PC-3 (cell line): ENCODE results near the gene MVB12B. TPM values are rescaled to one million over a fixed set of nuclear protein-coding genes. Genes with fewer than 3 reads are reported as not detected.

Source experiments
- ATAC-seq: fragments of 200-7000 bp; cut with Tn5 transposase; 2 replicates; pipeline ENCODE4 v1.9.1; 2020; ENCODE audit warnings: mild to moderate bottlenecking, moderate library complexity
- BruUV-seq: library from RNA; stranded (reverse); fragments of 400-500 nt; replicated peaks from 2 replicates; lab custom pipeline; 2021; lab: Mats Ljungman, UMichigan
- CTCF ChIA-PET: fragments of 300-600 bp; sonication (Branson Sonifier 250); formaldehyde crosslinking; loops from one replicate; lab custom pipeline; 2022; ENCODE audit warnings: antibody characterized with exemption; lab: Charles Lee
- POLR2A ChIA-PET: fragments of 300-600 bp; sonication (Branson Sonifier 250); formaldehyde crosslinking; loops from one replicate; lab custom pipeline; 2022; ENCODE audit warnings: antibody characterized with exemption; ENCODE audit not compliant: unreplicated experiment; lab: Charles Lee
- DNase-seq: peaks from one replicate; pipeline ENCODE4 v3.0.0-alpha.2; 2015
- H2AFZ ChIP-seq: fragments of 300-600 bp; sonication (generic); 2 replicates; pipeline ENCODE4 v1.6.0; 2016; ENCODE audit warnings: antibody characterized with exemption, low read length
- H3F3A ChIP-seq: fragments of 300-600 bp; sonication (generic); one replicate; pipeline ENCODE4 v1.6.0; 2017; ENCODE audit warnings: antibody characterized with exemption, low read length, control low read depth, mild to moderate bottlenecking; ENCODE audit not compliant: unreplicated experiment
- H3K27ac ChIP-seq: fragments of 300-600 bp; sonication (generic); 2 replicates; pipeline ENCODE4 v1.5.1; 2016; ENCODE audit warnings: mild to moderate bottlenecking, low read length
- H3K27me3 ChIP-seq: fragments of 300-600 bp; sonication (generic); 2 replicates; pipeline ENCODE4 v1.6.1; 2016; ENCODE audit warnings: low read length, mixed read lengths
- H3K36me3 ChIP-seq: fragments of 300-600 bp; sonication (generic); 2 replicates; pipeline ENCODE4 v1.6.1; 2016; ENCODE audit warnings: low read depth, mixed run types, low read length, mixed read lengths
- H3K4me1 ChIP-seq: fragments of 300-600 bp; sonication (generic); 2 replicates; pipeline ENCODE4 v1.5.1; 2016; ENCODE audit warnings: low read length; ENCODE audit not compliant: insufficient read depth
- H3K4me2 ChIP-seq: fragments of 300-600 bp; sonication (generic); 2 replicates; pipeline ENCODE4 v1.6.0; 2016; ENCODE audit warnings: low read length
- H3K4me3 ChIP-seq: fragments of 300-600 bp; sonication (generic); 2 replicates; pipeline ENCODE4 v1.5.1; 2016; ENCODE audit warnings: mild to moderate bottlenecking, low read length, mixed read lengths
- H3K79me2 ChIP-seq: fragments of 300-600 bp; sonication (generic); 2 replicates; pipeline ENCODE4 v1.6.1; 2017; ENCODE audit warnings: low read length, mixed read lengths
- H3K9ac ChIP-seq: fragments of 300-600 bp; sonication (generic); 2 replicates; pipeline ENCODE4 v1.6.0; 2016; ENCODE audit warnings: mild to moderate bottlenecking, low read length
- H3K9me2 ChIP-seq: fragments of 300-600 bp; sonication (generic); replicated peaks from 2 replicates; pipeline ENCODE4 v1.6.1; 2016; ENCODE audit warnings: mixed run types, low read length, mixed read lengths
- H3K9me3 ChIP-seq: fragments of 300-600 bp; sonication (generic); 2 replicates; pipeline ENCODE4 v1.6.1; 2016; ENCODE audit warnings: low read length, mixed read lengths
- H4K20me1 ChIP-seq: fragments of 300-600 bp; sonication (generic); 2 replicates; pipeline ENCODE4 v1.6.1; 2016; ENCODE audit warnings: low read length, mixed read lengths
- EZH2 ChIP-seq: fragments of 300-600 bp; sonication (generic); IDR thresholded peaks from one replicate; pipeline ENCODE4 v1.6.1; 2017; ENCODE audit warnings: antibody characterized with exemption, mild to moderate bottlenecking, low read length; ENCODE audit not compliant: unreplicated experiment
- EZH2phosphoT487 ChIP-seq: fragments of 300-600 bp; sonication (generic); IDR thresholded peaks from 2 replicates; pipeline ENCODE4 v1.6.1; 2018; ENCODE audit warnings: mild to moderate bottlenecking, antibody characterized with exemption, low read length, borderline replicate concordance
- intact Hi-C: fragments of 100-400 bp; cut with micrococcal nuclease; formaldehyde crosslinking; loops from 2 replicates; pipeline ENCODE4 v1.9.0; 2023
- total RNA-seq: library from RNA; depleted of rRNA; stranded (reverse); fragments of >200 nt; gene quantifications from 2 replicates; pipeline ENCODE4 v1.2.3, GENCODE V29; 2014
- TF ChIP-seq, protein P1 (sequence below): fragments of 300-600 bp; sonication (generic); conservative IDR thresholded peaks from 2 replicates; pipeline ENCODE4 v1.5.1; 2017; ENCODE audit warnings: antibody characterized with exemption, low read depth, mild to moderate bottlenecking, low read length

MVB12B gene
- total RNA-seq, 1 experiment from 2014 or later: 7.2 TPM

DNA sequence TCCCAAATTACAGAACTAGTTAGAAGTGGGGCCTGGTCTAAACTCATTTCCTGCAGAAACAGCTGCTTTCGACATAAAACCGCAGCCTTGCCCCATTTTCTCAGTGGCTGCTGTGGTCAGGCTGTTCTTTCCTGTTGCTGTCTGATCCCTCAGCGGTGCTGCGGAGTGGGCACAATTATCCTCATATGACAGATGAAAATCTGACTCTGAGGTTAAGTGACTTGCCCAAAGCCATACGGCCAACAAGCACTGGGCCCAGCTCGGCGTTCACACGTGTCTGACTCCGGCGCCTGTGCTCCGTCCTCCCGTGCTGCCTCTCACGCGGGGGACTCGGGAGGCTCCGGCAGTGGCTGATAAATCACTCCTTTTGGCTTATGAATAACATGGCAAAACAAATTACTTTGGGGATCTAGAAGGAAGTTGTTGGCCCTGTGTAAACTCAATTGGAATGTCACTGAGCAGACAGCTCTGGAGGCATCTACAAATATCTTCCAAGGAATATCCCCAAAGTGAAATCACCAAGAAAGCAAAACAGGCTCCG is 144.5 kb downstream of the MVB12B start:
- H3F3A ChIP-seq: no peaks in the 10 kb centered on the region
- no peak overlapping the region for H3K27ac ChIP-seq
- no peak overlapping the region for H2AFZ ChIP-seq
- H3K79me2 ChIP-seq: no peaks in the 10 kb centered on the region
- BruUV-seq: no TSS peak
- H3K9me2 ChIP-seq: no peaks in the 10 kb centered on the region
- CTCF ChIA-PET: no interaction called here
- DNase-seq: no peak
- H3K4me3 ChIP-seq: no peak overlapping the region
- POLR2A ChIA-PET: no interaction called here
- H3K4me2 ChIP-seq: no peak overlapping the region
- intact Hi-C loops: no loop called here
- no peaks in the 10 kb centered on the region for H3K4me1 ChIP-seq
- H3K36me3 ChIP-seq: no peaks in the 10 kb centered on the region
- no peaks in the 10 kb centered on the region for H3K27me3 ChIP-seq
- no peak for ATAC-seq
- H3K9me3 ChIP-seq: no peaks in the 10 kb centered on the region
- no peak overlapping the region for H3K9ac ChIP-seq
- H4K20me1 ChIP-seq: no peaks in the 10 kb centered on the region
- TF ChIP-seq EZH2phosphoT487 (no peak), EZH2 (no peak)
- TF ChIP-seq, protein P1, sequence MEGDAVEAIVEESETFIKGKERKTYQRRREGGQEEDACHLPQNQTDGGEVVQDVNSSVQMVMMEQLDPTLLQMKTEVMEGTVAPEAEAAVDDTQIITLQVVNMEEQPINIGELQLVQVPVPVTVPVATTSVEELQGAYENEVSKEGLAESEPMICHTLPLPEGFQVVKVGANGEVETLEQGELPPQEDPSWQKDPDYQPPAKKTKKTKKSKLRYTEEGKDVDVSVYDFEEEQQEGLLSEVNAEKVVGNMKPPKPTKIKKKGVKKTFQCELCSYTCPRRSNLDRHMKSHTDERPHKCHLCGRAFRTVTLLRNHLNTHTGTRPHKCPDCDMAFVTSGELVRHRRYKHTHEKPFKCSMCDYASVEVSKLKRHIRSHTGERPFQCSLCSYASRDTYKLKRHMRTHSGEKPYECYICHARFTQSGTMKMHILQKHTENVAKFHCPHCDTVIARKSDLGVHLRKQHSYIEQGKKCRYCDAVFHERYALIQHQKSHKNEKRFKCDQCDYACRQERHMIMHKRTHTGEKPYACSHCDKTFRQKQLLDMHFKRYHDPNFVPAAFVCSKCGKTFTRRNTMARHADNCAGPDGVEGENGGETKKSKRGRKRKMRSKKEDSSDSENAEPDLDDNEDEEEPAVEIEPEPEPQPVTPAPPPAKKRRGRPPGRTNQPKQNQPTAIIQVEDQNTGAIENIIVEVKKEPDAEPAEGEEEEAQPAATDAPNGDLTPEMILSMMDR: no peak

DNA sequence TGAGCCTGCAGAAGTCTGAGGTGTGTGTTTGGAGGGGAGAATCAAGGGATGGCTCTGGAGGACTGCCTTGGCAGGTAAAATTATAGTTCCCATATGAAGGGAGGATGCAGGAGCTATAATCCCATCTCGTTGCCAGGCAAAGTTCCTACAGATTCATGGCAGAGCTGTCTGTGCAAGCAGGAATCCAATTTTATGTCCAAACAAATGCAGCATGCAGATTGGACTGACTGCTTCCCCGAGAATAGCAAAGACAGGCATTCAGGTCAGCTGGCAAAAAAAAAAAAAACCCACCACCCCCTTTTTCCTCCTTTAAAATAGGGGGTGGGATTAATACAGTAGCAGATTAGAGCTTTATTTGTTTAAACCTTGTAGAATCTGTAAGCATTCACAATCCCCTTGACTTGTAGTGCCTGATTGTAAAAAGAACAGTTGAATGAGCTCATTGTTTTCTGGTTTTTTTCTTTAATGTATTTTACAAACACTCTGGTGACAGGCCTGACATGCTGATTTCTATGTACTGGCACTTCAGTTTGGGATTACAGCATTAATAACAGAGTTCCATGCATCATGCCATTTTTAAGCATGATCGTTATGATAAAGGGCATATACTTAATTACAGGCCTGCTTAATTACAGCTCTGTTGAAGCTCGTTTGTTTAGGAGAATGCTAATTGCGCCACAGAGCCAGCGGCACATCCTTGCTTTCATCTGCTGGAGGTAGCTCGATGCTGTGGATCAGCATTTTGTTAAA is 145.7 kb downstream of the MVB12B start:
- H3K9me2 ChIP-seq: no peaks in the 10 kb centered on the region
- H3K27me3 ChIP-seq: no peaks in the 10 kb centered on the region
- H3K27ac ChIP-seq: no peak overlapping the region
- intact Hi-C loops: no loop called here
- no peak overlapping the region for H3K4me2 ChIP-seq
- TF ChIP-seq, protein P1: no peak
- TF ChIP-seq EZH2phosphoT487 (no peak), EZH2 (no peak)
- DNase-seq (no peak), ATAC-seq (no peak)
- no TSS peak for BruUV-seq
- H3K4me1 ChIP-seq: no peaks in the 10 kb centered on the region
- H3K9ac ChIP-seq: no peak overlapping the region
- H3K36me3 ChIP-seq: no peaks in the 10 kb centered on the region
- no peak overlapping the region for H3K4me3 ChIP-seq
- no peaks in the 10 kb centered on the region for H3F3A ChIP-seq
- H4K20me1 ChIP-seq: no peaks in the 10 kb centered on the region
- no peak overlapping the region for H2AFZ ChIP-seq
- H3K9me3 ChIP-seq: no peaks in the 10 kb centered on the region
- CTCF ChIA-PET: interaction anchor here (0.6 kb wide), 1 partner anchor 1165 kb away, joined by 3 read pairs; no protein-coding TSS in a partner anchor
- POLR2A ChIA-PET: no interaction called here
- H3K79me2 ChIP-seq: no peaks in the 10 kb centered on the region

DNA sequence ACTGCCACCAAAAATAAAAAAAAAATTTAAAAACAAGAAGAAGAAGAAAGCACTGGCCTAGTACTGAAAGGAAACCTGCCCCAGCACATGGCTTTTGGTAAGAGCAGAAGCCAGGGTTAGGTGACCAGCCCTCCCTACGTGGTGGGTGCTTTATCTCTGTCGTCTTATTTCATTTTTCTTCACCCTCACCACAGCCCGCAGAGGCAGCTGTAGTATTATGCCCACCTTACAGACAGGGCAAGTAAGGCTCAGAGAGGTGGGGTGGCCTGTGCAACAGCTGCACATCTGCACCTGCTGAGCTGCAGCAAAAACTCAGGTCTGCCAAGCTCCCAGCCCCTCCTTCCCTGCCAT is 146.3 kb downstream of the MVB12B start:
- Histone ChIP-seq H3K4me1 (no peaks in the 10 kb centered on the region), H3K4me2 (no peak overlapping the region), H3K9me2 (no peaks in the 10 kb centered on the region), H3K4me3 (no peak overlapping the region), H3K9me3 (no peaks in the 10 kb centered on the region), H3K36me3 (no peaks in the 10 kb centered on the region), H3K79me2 (no peaks in the 10 kb centered on the region), H3F3A (no peaks in the 10 kb centered on the region), H3K27me3 (no peaks in the 10 kb centered on the region), H4K20me1 (no peaks in the 10 kb centered on the region), H2AFZ (no peak overlapping the region), H3K27ac (no peak overlapping the region), H3K9ac (no peak overlapping the region)
- no peak for ATAC-seq
- POLR2A ChIA-PET: no interaction called here
- BruUV-seq: no TSS peak
- TF ChIP-seq, protein P1: no peak
- TF ChIP-seq EZH2phosphoT487 (no peak), EZH2 (no peak)
- DNase-seq: no peak
- CTCF ChIA-PET: no interaction called here
- intact Hi-C loops: no loop called here
